Gastrocnemius medialis (tissue), 4 donors: ENCODE results near the gene TEX51. TPM values are rescaled to one million over a fixed set of nuclear protein-coding genes. Genes with fewer than 3 reads are reported as not detected.

Experiments used
- ATAC-seq, 2 donors: fragments of 150-250 bp; one replicate each; pipeline ENCODE4 v1.9.1; 2016
- DNase-seq, 2 donors: peaks; one replicate each; pipeline ENCODE4 v3.0.0-alpha.2; 2019
- H3K27ac ChIP-seq, 4 donors: fragments of 200-600 bp; sonication (generic); 1 replicate in 1 of 4; 2 replicates in 3 of 4; pipeline ENCODE4 v1.5.1; 2016 to 2018; ENCODE audit warnings: mild to moderate bottlenecking in 2 of 4, moderate library complexity in 1 of 4
- H3K27me3 ChIP-seq, 3 donors: fragments of 200-600 bp; sonication (generic) in 2 of 3; 1 replicate in 1 of 3; 2 replicates in 2 of 3; pipeline versions ENCODE4 v1.5.1 to v1.6.0; 2016 to 2019; ENCODE audit warnings: mild to moderate bottlenecking in 1 of 3, moderate library complexity in 1 of 3
- H3K36me3 ChIP-seq, 2 donors: fragments of 200-600 bp; sonication (generic) in 1 of 2; one replicate each; pipeline ENCODE4 v1.5.1; 2017 to 2018
- H3K4me1 ChIP-seq, 2 donors: fragments of 200-600 bp; sonication (generic) in 1 of 2; one replicate each; pipeline ENCODE4 v1.5.1; 2016 to 2017; ENCODE audit warnings: mild to moderate bottlenecking in 2 of 2
- H3K4me3 ChIP-seq, 4 donors: fragments of 200-600 bp; sonication (generic) in 3 of 4; 1 replicate in 1 of 4; 2 replicates in 3 of 4; pipeline ENCODE4 v1.5.1; 2016 to 2019; ENCODE audit warnings: mild to moderate bottlenecking in 2 of 4
- H3K9me3 ChIP-seq, 3 donors: fragments of 200-600 bp; sonication (generic) in 2 of 3; 1 replicate in 1 of 3; 2 replicates in 2 of 3; pipeline ENCODE4 v1.5.1; 2016 to 2019
- CTCF ChIP-seq, 5 experiments: fragments of 450-650 bp in 3 of 5; fragments of 200-600 bp in 2 of 5; sonication (generic) in 2 of 5; IDR thresholded peaks in 4 of 5; conservative IDR thresholded peaks in 1 of 5; 1 replicate in 4 of 5; 2 replicates in 1 of 5; pipeline ENCODE4 v1.5.1; 2016 to 2019; ENCODE audit warnings: antibody characterized with exemption in 5 of 5, mild to moderate bottlenecking in 3 of 5, moderate library complexity in 3 of 5
- POLR2A ChIP-seq, 2 donors: fragments of 450-650 bp; IDR thresholded peaks; one replicate each; pipeline ENCODE4 v1.6.1; 2017; ENCODE audit warnings: antibody characterized with exemption in 2 of 2, mild to moderate bottlenecking in 2 of 2, moderate library complexity in 2 of 2
- in situ Hi-C, 4 donors: fragments of 200-750 bp; cut with MboI; loops; one replicate each; pipeline versions ENCODE4 v1.15.0 to v1.8.0; 2017; ENCODE audit warnings: low sequenced_read_pairs in 4 of 4
- intact Hi-C: fragments of 100-400 bp; cut with DNase I; formaldehyde crosslinking; loops from one replicate; pipeline ENCODE4 v1.15.1; 2023; ENCODE audit warnings: low total_unique reads
- total RNA-seq, 4 donors: library from RNA; depleted of rRNA; stranded (reverse); fragments of >200 nt; gene quantifications; one replicate each; pipeline versions ENCODE4 v1.1.0 to v1.2.3, GENCODE V29; 2016

The TEX51 gene
- total RNA-seq, 4 donors from 2014 or later = not detected

- Histone ChIP-seq H3K4me3 (no peak overlapping the region), H3K4me1 (no peaks in the 10 kb centered on the region), H3K9me3 (no peaks in the 10 kb centered on the region), H3K27ac (no peak overlapping the region), H3K36me3 (no peaks in the 10 kb centered on the region), H3K27me3 (peaks cover 0 to under 1% (median 0%) of the 10 kb centered on the region in 3 donors)
- DNase-seq = no peak
- intact Hi-C loops = no loop called here
- in situ Hi-C loops = no loop called here
- TF ChIP-seq CTCF (IDR thresholded peaks at IDR 0.05 in 4 of 5, conservative IDR thresholded peaks at IDR 0.05 in 1 of 5) (no peak), POLR2A (IDR thresholded peaks at IDR 0.05) (no peak)
- no peak for ATAC-seq
These were observed 6.8 kb upstream of the TEX51 start for GRCh38 chr2:126891681-126892500.

GRCh38 chr2:126893153-126893552 lies 5.5 kb upstream of the TEX51 start:
- no peak overlapping the region for H3K27ac ChIP-seq
- in situ Hi-C loops (no loop called here), intact Hi-C loops (no loop called here)
- DNase-seq (no peak), ATAC-seq (no peak)
- H3K4me1 ChIP-seq = no peaks in the 10 kb centered on the region
- no peaks in the 10 kb centered on the region for H3K36me3 ChIP-seq
- H3K4me3 ChIP-seq = no peak overlapping the region
- H3K27me3 ChIP-seq = no peaks in the 10 kb centered on the region
- TF ChIP-seq CTCF (IDR thresholded peaks at IDR 0.05 in 4 of 5, conservative IDR thresholded peaks at IDR 0.05 in 1 of 5) (no peak), POLR2A (IDR thresholded peaks at IDR 0.05) (no peak)
- no peaks in the 10 kb centered on the region for H3K9me3 ChIP-seq

DNA sequence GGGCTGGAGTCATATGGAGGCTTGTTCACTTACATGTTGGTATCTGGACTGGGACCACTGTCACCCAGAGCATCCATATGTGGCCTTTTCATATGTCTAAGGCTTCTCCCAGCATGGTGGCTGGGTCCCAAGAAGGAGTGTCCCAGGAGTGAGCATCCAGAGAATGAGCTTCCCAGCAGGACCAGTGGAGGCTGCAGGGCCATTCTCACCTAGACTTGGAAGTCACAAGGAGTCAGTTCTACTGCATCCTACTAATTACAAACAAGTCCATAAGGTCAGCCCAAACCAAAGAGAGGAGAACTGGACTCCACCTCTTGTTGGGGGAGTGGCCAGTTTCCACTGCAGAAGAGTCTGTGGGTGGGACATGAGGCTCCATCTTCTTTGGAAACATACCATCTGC lies 5.1 kb upstream of the TEX51 start:
- DNase-seq (no peak), ATAC-seq (no peak)
- in situ Hi-C loops = no loop called here
- no peak overlapping the region for H3K27ac ChIP-seq
- TF ChIP-seq CTCF (IDR thresholded peaks at IDR 0.05 in 4 of 5, conservative IDR thresholded peaks at IDR 0.05 in 1 of 5) (no peak), POLR2A (IDR thresholded peaks at IDR 0.05) (no peak)
- no peaks in the 10 kb centered on the region for H3K4me1 ChIP-seq
- no peaks in the 10 kb centered on the region for H3K9me3 ChIP-seq
- no peaks in the 10 kb centered on the region for H3K27me3 ChIP-seq
- intact Hi-C loops = no loop called here
- H3K4me3 ChIP-seq = no peak overlapping the region
- H3K36me3 ChIP-seq = no peaks in the 10 kb centered on the region

DNA sequence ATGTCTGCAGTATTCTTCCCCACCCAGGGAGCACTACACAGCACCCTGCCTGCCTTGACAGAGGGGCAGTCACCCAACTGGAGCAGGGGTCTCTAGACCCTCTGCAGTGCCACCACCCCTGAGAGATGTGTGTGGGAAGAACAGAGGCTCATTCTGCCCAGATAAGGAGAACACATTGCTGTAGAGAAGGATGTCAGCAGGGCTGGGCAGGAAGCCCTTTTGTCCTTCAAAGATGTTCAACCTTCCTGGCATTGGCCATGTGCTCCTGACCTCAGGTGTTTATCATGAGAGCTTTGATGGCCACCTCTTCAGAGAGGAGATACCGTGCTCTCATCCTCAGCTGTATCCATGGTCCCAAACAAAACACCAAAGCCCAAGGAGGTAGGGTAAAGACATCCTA lies 4.6 kb upstream of the TEX51 start:
- H3K4me1 ChIP-seq = no peaks in the 10 kb centered on the region
- no peaks in the 10 kb centered on the region for H3K36me3 ChIP-seq
- no peaks in the 10 kb centered on the region for H3K9me3 ChIP-seq
- no peak for TF ChIP-seq CTCF (IDR thresholded peaks at IDR 0.05 in 4 of 5, conservative IDR thresholded peaks at IDR 0.05 in 1 of 5)
- TF ChIP-seq POLR2A (IDR thresholded peaks at IDR 0.05) = no peak
- no peak overlapping the region for H3K27ac ChIP-seq
- no peak for DNase-seq
- ATAC-seq = no peak
- in situ Hi-C loops = no loop called here
- no peak overlapping the region for H3K4me3 ChIP-seq
- intact Hi-C loops = no loop called here
- no peaks in the 10 kb centered on the region for H3K27me3 ChIP-seq
